Endothelial cell of umbilical vein (primary cell): ENCODE results near the gene ERMN. TPM values are rescaled to one million over a fixed set of nuclear protein-coding genes. Genes with fewer than 3 reads are reported as not detected.

ENCODE experiments used
- BruUV-seq: library from RNA; stranded (reverse); fragments of 400-500 nt; replicated peaks from 2 replicates; lab custom pipeline; 2021; lab: Mats Ljungman, UMichigan
- CTCF ChIA-PET: fragments of 300-600, 350-600 bp; sonication (Branson Sonifier 250); formaldehyde crosslinking; loops from one replicate; lab custom pipeline; 2021; ENCODE audit warnings: antibody characterized with exemption, inconsistent platforms; lab: Charles Lee
- POLR2A ChIA-PET: fragments of 300-600, 350-600 bp; sonication (Branson Sonifier 250); formaldehyde crosslinking; loops from one replicate; lab custom pipeline; 2021; ENCODE audit warnings: antibody characterized with exemption, inconsistent platforms; lab: Charles Lee
- DNase-seq: peaks from one replicate; pipeline ENCODE4 v3.0.0-alpha.2; 2011; ENCODE audit warnings: low read depth, low spot score
- FAIRE-seq: peaks from 2 replicates; lab custom pipeline; 2011; peaks lifted over from hg19 to GRCh38; lab: Jason Lieb, UNC
- H2AFZ ChIP-seq: 2 replicates; pipeline ENCODE4 v1.6.0; 2012; ENCODE audit warnings: low read depth, low read length, control low read depth, inconsistent platforms
- H3K27ac ChIP-seq: 2 replicates; pipeline ENCODE4 v1.5.1; 2011; ENCODE audit warnings: low read depth, mild to moderate bottlenecking, control low read depth, low read length, moderate library complexity; ENCODE audit not compliant: insufficient read depth
- H3K27me3 ChIP-seq, 2 experiments: 2 replicates each; pipeline versions ENCODE4 v1.6.0 to v1.6.1; 2011; ENCODE audit warnings: low read length in 2 of 2, mixed read lengths in 1 of 2; ENCODE audit not compliant: control insufficient read depth in 2 of 2, insufficient read depth in 2 of 2
- H3K36me3 ChIP-seq, 2 experiments: 2 replicates in 1 of 2; 3 replicates in 1 of 2; pipeline ENCODE4 v1.5.1; 2011; ENCODE audit warnings: low read length in 2 of 2, mild to moderate bottlenecking in 1 of 2, moderate library complexity in 1 of 2; ENCODE audit not compliant: control insufficient read depth in 2 of 2, insufficient read depth in 2 of 2; ENCODE audit errors: extremely low read depth in 1 of 2
- H3K4me1 ChIP-seq: 3 replicates; pipeline ENCODE4 v1.5.1; 2011; ENCODE audit warnings: mild to moderate bottlenecking, low read length; ENCODE audit not compliant: control insufficient read depth, insufficient read depth; ENCODE audit errors: extremely low read depth
- H3K4me2 ChIP-seq: 2 replicates; pipeline ENCODE4 v1.6.1; 2011; ENCODE audit warnings: low read length, control low read depth, mixed read lengths; ENCODE audit not compliant: insufficient read depth
- H3K4me3 ChIP-seq, 3 experiments: fragments of 200-600 bp in 1 of 3; sonication (generic), shearing (Covaris generic) in 1 of 3; replicated peaks in 1 of 3; 2 replicates each; pipeline ENCODE4 v1.5.1; 2011 to 2016; ENCODE audit warnings: control low read depth in 3 of 3, low read length in 3 of 3, mild to moderate bottlenecking in 2 of 3, inconsistent platforms in 1 of 3, low read depth in 1 of 3, moderate library complexity in 1 of 3; ENCODE audit not compliant: insufficient read depth in 1 of 3
- H3K79me2 ChIP-seq: 2 replicates; pipeline ENCODE4 v1.6.0; 2012; ENCODE audit warnings: low read length, inconsistent platforms; ENCODE audit not compliant: control insufficient read depth, insufficient read depth
- H3K9ac ChIP-seq: replicated peaks from 2 replicates; pipeline ENCODE3; 2011; ENCODE audit warnings: low read length, control low read depth; ENCODE audit not compliant: insufficient read depth; ENCODE audit errors: extremely low read depth
- H3K9me1 ChIP-seq: replicated peaks from 3 replicates; pipeline ENCODE4 v1.6.0; 2011; ENCODE audit warnings: mild to moderate bottlenecking, low read length; ENCODE audit not compliant: control insufficient read depth, insufficient read depth; ENCODE audit errors: extremely low read depth
- H3K9me3 ChIP-seq: replicated peaks from 2 replicates; pipeline ENCODE4 v1.5.1; 2012; ENCODE audit warnings: low read length, inconsistent platforms; ENCODE audit not compliant: control insufficient read depth, insufficient read depth
- H4K20me1 ChIP-seq: replicated peaks from 2 replicates; pipeline ENCODE3; 2011; ENCODE audit warnings: mild to moderate bottlenecking, low read length; ENCODE audit not compliant: control insufficient read depth, insufficient read depth; ENCODE audit errors: extremely low read depth
- EZH2 ChIP-seq: IDR thresholded peaks from 2 replicates; pipeline ENCODE4 v1.6.1; 2012; ENCODE audit warnings: borderline replicate concordance, low read depth, mild to moderate bottlenecking, moderate library complexity, low read length, inconsistent platforms; ENCODE audit not compliant: severe bottlenecking
- FOS ChIP-seq: IDR thresholded peaks from 2 replicates; pipeline ENCODE4 v1.6.1; 2011; ENCODE audit warnings: mild to moderate bottlenecking, low read length, moderate library complexity, borderline replicate concordance; ENCODE audit not compliant: insufficient read depth
- GATA2 ChIP-seq: IDR thresholded peaks from 2 replicates; pipeline ENCODE4 v1.7.0; 2011; ENCODE audit warnings: low read depth, mild to moderate bottlenecking, moderate library complexity, mixed read lengths, low read length; ENCODE audit not compliant: insufficient read length, insufficient read depth
- JUN ChIP-seq: IDR thresholded peaks from 2 replicates; pipeline ENCODE4 v1.6.1; 2011; ENCODE audit warnings: borderline replicate concordance, low read depth; ENCODE audit not compliant: insufficient read length, insufficient read depth
- MYC ChIP-seq: IDR thresholded peaks from one replicate; pipeline ENCODE4 v1.6.1; 2011; ENCODE audit warnings: mild to moderate bottlenecking, low read depth, low read length
- POLR2A ChIP-seq: IDR thresholded peaks from 2 replicates; pipeline ENCODE4 v1.6.1; 2012; ENCODE audit warnings: low read depth, mild to moderate bottlenecking, control low read depth, low read length
- POLR2AphosphoS5 ChIP-seq: IDR thresholded peaks from 2 replicates; pipeline ENCODE4 v1.6.1; 2012; ENCODE audit warnings: low read depth, mild to moderate bottlenecking, control low read depth, low read length, moderate library complexity; ENCODE audit not compliant: insufficient read depth
- dilution Hi-C: fragments of 300-500 bp; cut with MboI; formaldehyde crosslinking; loops from one replicate; pipeline ENCODE4 v1.15.0; 2019; ENCODE audit warnings: low sequenced_read_pairs; ENCODE audit not compliant: extremely low pct_ligation_motif_present
- intact Hi-C: fragments of 100-400 bp; cut with micrococcal nuclease; formaldehyde crosslinking; loops from one replicate; pipeline ENCODE4 v1.10.0; 2022
- polyA plus RNA-seq, 4 experiments: library from polyadenylated mRNA; depleted of rRNA in 3 of 4; stranded (reverse) in 3 of 4; unstranded in 1 of 4; fragments of >200 nt; gene quantifications; 2 replicates each; pipeline versions ENCODE4 v1.2.1 to v1.2.3, GENCODE V29; 2011 to 2012; ENCODE audit warnings: missing spikeins in 1 of 4
- total RNA-seq: library from RNA; stranded (reverse); gene quantifications from 2 replicates; pipeline ENCODE4 v1.2.3, GENCODE V29; 2021
- TF ChIP-seq, protein P1 (sequence below), 2 donors: IDR thresholded peaks; 1 replicate in 1 of 2; 2 replicates in 1 of 2; pipeline ENCODE4 v1.5.1; 2011; ENCODE audit warnings: low read length in 2 of 2, mild to moderate bottlenecking in 2 of 2, moderate library complexity in 2 of 2, control low read depth in 1 of 2, inconsistent platforms in 1 of 2, low read depth in 1 of 2; ENCODE audit not compliant: insufficient read depth in 1 of 2; ENCODE audit errors: extremely low read depth in 1 of 2
- TF ChIP-seq, protein P2 (sequence below): IDR thresholded peaks from 2 replicates; pipeline ENCODE4 v1.6.1; 2011; ENCODE audit not compliant: insufficient read depth, insufficient read length

ERMN gene
- total and polyA plus RNA-seq, 2 donors (not counting 3 experiments of a cell fraction or from before 2014, with no cell fraction given), result not detected

DNA sequence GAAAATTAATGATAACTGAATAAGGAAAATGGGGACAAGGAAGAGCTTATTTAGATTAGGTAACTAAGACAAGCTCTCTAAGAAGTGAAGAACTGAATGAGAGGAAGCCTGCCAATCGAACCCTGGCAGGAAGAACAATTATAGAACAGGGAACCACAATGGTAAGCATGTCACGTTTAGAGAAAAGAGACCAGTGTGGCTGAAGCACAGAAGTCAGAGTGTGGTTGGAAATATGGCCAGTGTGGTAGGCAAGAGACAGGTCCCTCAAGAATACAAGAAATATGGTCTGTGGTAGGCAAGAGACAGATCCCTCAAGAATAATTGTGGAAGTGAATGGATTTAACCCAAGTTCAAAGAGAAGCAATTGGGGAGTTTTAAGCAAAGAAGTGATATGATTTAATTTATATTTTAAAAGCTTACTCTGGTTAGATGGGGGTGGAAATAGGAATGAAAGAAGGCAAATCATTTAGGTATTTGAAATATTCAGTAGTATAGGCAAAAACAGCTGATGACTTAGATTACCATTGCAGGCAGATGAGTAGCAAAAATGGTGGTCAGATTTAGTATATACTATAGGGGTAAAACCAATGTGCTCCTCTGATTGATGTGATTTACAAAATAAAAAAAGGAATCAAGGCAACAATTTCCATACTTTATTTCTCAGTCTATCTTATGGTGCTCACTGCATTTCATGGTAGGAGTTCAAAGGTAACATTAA, 38.8 kb upstream of the ERMN start:
- Histone ChIP-seq H3K4me2 (no peak overlapping the region), H3K36me3 (no peaks in the 10 kb centered on the region), H4K20me1 (no peaks in the 10 kb centered on the region), H3K9ac (no peak overlapping the region), H2AFZ (no peak overlapping the region), H3K9me1 (no peaks in the 10 kb centered on the region), H3K79me2 (no peaks in the 10 kb centered on the region), H3K27ac (no peak overlapping the region), H3K4me1 (no peaks in the 10 kb centered on the region), H3K9me3 (no peaks in the 10 kb centered on the region), H3K4me3 (no peak overlapping the region), H3K27me3 (no peaks in the 10 kb centered on the region)
- no peak for TF ChIP-seq JUN
- TF ChIP-seq FOS, result no peak
- no peak for TF ChIP-seq POLR2A
- TF ChIP-seq, protein P1, sequence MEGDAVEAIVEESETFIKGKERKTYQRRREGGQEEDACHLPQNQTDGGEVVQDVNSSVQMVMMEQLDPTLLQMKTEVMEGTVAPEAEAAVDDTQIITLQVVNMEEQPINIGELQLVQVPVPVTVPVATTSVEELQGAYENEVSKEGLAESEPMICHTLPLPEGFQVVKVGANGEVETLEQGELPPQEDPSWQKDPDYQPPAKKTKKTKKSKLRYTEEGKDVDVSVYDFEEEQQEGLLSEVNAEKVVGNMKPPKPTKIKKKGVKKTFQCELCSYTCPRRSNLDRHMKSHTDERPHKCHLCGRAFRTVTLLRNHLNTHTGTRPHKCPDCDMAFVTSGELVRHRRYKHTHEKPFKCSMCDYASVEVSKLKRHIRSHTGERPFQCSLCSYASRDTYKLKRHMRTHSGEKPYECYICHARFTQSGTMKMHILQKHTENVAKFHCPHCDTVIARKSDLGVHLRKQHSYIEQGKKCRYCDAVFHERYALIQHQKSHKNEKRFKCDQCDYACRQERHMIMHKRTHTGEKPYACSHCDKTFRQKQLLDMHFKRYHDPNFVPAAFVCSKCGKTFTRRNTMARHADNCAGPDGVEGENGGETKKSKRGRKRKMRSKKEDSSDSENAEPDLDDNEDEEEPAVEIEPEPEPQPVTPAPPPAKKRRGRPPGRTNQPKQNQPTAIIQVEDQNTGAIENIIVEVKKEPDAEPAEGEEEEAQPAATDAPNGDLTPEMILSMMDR (IDR thresholded peaks at IDR 0.05; ENCODE audit: extremely low read depth in 1 of 2, insufficient read depth in 1 of 2, low read depth in 1 of 2, low read length in 2 of 2), result no peak
- no peak for TF ChIP-seq MYC
- no peak for TF ChIP-seq EZH2
- no peak for TF ChIP-seq POLR2AphosphoS5
- TF ChIP-seq, protein P2, sequence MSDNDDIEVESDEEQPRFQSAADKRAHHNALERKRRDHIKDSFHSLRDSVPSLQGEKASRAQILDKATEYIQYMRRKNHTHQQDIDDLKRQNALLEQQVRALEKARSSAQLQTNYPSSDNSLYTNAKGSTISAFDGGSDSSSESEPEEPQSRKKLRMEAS, result no peak
- no peak for TF ChIP-seq GATA2
- intact Hi-C loops, result no loop called here
- ChIA-PET POLR2A (no interaction called here), CTCF (interaction anchor here (1.0 kb wide), 1 partner anchor 28 kb away, joined by 3 read pairs; no protein-coding TSS in a partner anchor)
- FAIRE-seq (no peak), DNase-seq (no peak)
- dilution Hi-C loops, result no loop called here
- BruUV-seq, result no TSS peak
